Heart left ventricle (tissue), 16 donors: ENCODE results near the gene OR5AP2. TPM values are rescaled to one million over a fixed set of nuclear protein-coding genes. Genes with fewer than 3 reads are reported as not detected.

Experiments
- ATAC-seq, 4 donors: fragments of 200-7000 bp; cut with Tn5 transposase; one replicate each; pipeline ENCODE4 v1.9.1; 2020 to 2022; ENCODE audit warnings: moderate library complexity in 4 of 4, mild to moderate bottlenecking in 3 of 4, moderate number of reproducible peaks in 1 of 4
- DNase-seq, 5 donors: peaks; one replicate each; pipeline ENCODE4 v3.0.0-alpha.2; 2020
- H3K27ac ChIP-seq, 12 donors: fragments of 200-600 bp; sonication (generic) in 4 of 12; one replicate each; pipeline versions ENCODE4 v1.5.0 to v1.8.0; 2016 to 2022; ENCODE audit warnings: mild to moderate bottlenecking in 2 of 12
- H3K27me3 ChIP-seq, 9 donors: fragments of 200-600 bp; sonication (generic) in 2 of 9; one replicate each; pipeline versions ENCODE4 v1.5.1 to v1.8.0; 2016 to 2022; ENCODE audit warnings: mild to moderate bottlenecking in 3 of 9
- H3K36me3 ChIP-seq, 9 donors: fragments of 200-600 bp; sonication (generic) in 2 of 9; one replicate each; pipeline versions ENCODE4 v1.5.0 to v1.8.0; 2018 to 2022; ENCODE audit warnings: mild to moderate bottlenecking in 2 of 9
- H3K4me1 ChIP-seq, 12 donors: fragments of 200-600 bp; sonication (generic) in 4 of 12; one replicate each; pipeline versions ENCODE4 v1.5.0 to v1.8.0; 2016 to 2022; ENCODE audit warnings: mild to moderate bottlenecking in 3 of 12
- H3K4me3 ChIP-seq, 12 donors: fragments of 200-600 bp; sonication (generic) in 4 of 12; one replicate each; pipeline versions ENCODE4 v1.5.0 to v1.8.0; 2017 to 2022; ENCODE audit warnings: mild to moderate bottlenecking in 9 of 12, moderate library complexity in 4 of 12
- H3K9me3 ChIP-seq, 12 donors: fragments of 200-600 bp; sonication (generic) in 4 of 12; one replicate each; pipeline versions ENCODE4 v1.5.0 to v1.8.0; 2016 to 2022; ENCODE audit warnings: mild to moderate bottlenecking in 1 of 12
- POLR2A ChIP-seq, 2 donors: fragments of 450-650 bp; IDR thresholded peaks; one replicate each; pipeline ENCODE4 v1.6.1; 2017; ENCODE audit warnings: antibody characterized with exemption in 2 of 2, mild to moderate bottlenecking in 2 of 2, moderate library complexity in 2 of 2
- WGBS, 4 donors: extraction: QIAGEN DNeasy Blood & Tissue Kit in 2 of 4; methylation state at CpG; one replicate each; pipeline versions ENCODE4 v1.1.5 to v1.1.7; 2013 to 2018; 5-methylcytosine and 5-hydroxymethylcytosine counted together
- intact Hi-C, 10 donors: fragments of 100-400 bp; cut with DNase I; formaldehyde crosslinking; loops; one replicate each; pipeline versions ENCODE4 v1.11.1 to v1.14.2; 2022
- polyA plus RNA-seq, 2 donors: library from polyadenylated mRNA; stranded (reverse); fragments of 200-250 nt; gene quantifications; one replicate each; pipeline ENCODE4 v1.2.3, GENCODE V29; 2013
- total RNA-seq, 9 donors: library from RNA; depleted of rRNA in 2 of 9; stranded (reverse); fragments of >200 nt in 2 of 9; fragmentation: NEBNext Ultra II Directional in 3 of 9; extraction: Animal tissue kit (Norgen Biotek cat#: 25700) in 3 of 9; gene quantifications; one replicate each; pipeline versions ENCODE4 v1.1.0 to v1.2.4, GENCODE V29; 2016 to 2023
- TF ChIP-seq, protein P1 (sequence below), 12 donors: fragments of 200-600 bp; sonication (generic) in 4 of 12; IDR thresholded peaks; one replicate each; pipeline versions ENCODE4 v1.5.0 to v1.8.0; 2018 to 2022; ENCODE audit warnings: antibody characterized with exemption in 12 of 12, mild to moderate bottlenecking in 5 of 12
- donor health status: ischemic (EF 13 %, LVEDD 7.1; RV severe dilation, severe dysfunction).
- donor health status: healthy with polysubstance abuse.
- donor health status: DM: no; HTN: yes; CAD: no.
- donor health status: DM: no; HTN: no; CAD: no.
- donor health status: ischemic (EF 25% LVEDD 6.9; RV normal size, moderate dysfunction).
- donor health status: ischemic (EF 25% LVEDD 5.7; RV mildly dilated, moderate dysfunction).
- donor health status: healthy.
- donor health status: DM: yes; HTN: yes; CAD: no.
- donor health status: ischemic (EF 35%, LVEDD 5.7; RV mildly dilated, moderate dysfunction).
- donor health status: nonischemic (EF 11% LVEDD 7.7; RV severe dilation, severe dysfunction).
- donor health status: DM: yes; HTN: yes; CAD: no.
- donor health status: PGD.
- donor health status: ischemic (EF 29% LVEDD 5.4; RV normal size, mild dysfunction).
- donor health status: nonischemic (EF 23%, LVEDD 6.1; RV moderate dilation, normal function).

OR5AP2 gene
- total and polyA plus RNA-seq, 11 donors: not detected

DNA sequence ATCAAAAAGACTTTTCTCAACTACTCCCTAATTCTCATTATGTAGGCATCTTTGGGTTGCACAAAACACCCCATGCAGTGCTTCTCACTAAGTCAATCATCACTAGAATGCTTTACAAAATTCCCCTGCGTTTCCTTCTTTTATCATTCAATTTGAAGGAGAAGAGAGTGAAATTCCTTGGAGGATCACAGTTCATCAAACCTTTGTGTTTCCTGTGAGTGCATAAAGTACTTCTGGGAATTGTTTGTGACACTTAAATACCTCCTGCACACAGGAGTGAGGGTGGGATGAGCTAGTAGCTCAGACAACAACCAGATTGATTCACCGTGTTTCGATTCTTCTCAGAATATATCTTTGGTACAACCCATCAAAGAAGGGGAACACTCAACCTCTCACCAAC lies 17.5 kb upstream of the OR5AP2 start:
- intact Hi-C loops: no loop called here
- no peaks in the 10 kb centered on the region for H3K27me3 ChIP-seq
- 11 to 19% (median 14%) methylated on average over 3 of the region's 3 CpGs for WGBS, 4 donors
- H3K4me3 ChIP-seq: no peak overlapping the region
- no peaks in the 10 kb centered on the region for H3K36me3 ChIP-seq
- H3K9me3 ChIP-seq: peaks cover 0 to 4% (median 0%) of the 10 kb centered on the region in 12 donors
- no peak for ATAC-seq
- TF ChIP-seq, protein P1, sequence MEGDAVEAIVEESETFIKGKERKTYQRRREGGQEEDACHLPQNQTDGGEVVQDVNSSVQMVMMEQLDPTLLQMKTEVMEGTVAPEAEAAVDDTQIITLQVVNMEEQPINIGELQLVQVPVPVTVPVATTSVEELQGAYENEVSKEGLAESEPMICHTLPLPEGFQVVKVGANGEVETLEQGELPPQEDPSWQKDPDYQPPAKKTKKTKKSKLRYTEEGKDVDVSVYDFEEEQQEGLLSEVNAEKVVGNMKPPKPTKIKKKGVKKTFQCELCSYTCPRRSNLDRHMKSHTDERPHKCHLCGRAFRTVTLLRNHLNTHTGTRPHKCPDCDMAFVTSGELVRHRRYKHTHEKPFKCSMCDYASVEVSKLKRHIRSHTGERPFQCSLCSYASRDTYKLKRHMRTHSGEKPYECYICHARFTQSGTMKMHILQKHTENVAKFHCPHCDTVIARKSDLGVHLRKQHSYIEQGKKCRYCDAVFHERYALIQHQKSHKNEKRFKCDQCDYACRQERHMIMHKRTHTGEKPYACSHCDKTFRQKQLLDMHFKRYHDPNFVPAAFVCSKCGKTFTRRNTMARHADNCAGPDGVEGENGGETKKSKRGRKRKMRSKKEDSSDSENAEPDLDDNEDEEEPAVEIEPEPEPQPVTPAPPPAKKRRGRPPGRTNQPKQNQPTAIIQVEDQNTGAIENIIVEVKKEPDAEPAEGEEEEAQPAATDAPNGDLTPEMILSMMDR (IDR thresholded peaks at IDR 0.05): no peak
- no peak for TF ChIP-seq POLR2A (IDR thresholded peaks at IDR 0.05)
- DNase-seq: no peak
- no peak overlapping the region for H3K27ac ChIP-seq
- H3K4me1 ChIP-seq: no peaks in the 10 kb centered on the region

DNA sequence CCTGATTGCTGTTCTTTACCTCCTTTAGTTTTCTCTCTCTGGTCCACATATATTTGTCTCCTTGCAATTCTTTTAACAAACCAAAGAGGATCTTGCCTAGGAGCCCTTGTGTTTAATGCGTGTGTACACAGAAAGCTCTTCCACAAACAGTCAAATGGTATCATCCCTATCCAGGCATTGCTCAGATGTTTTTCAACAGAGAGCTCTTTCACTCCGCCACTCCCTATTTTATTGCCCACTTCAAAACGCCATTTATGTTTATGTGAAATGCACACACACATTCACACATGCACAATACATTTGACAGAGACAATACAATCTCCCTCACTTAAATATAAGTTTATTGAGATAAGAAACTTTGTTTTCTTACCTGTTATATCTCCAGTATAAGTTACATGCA lies 4.7 kb downstream of the OR5AP2 start:
- Histone ChIP-seq H3K4me1 (no peaks in the 10 kb centered on the region), H3K27me3 (no peaks in the 10 kb centered on the region), H3K27ac (no peak overlapping the region), H3K4me3 (no peak overlapping the region), H3K9me3 (peaks cover 0 to 4% (median 0%) of the 10 kb centered on the region in 12 donors), H3K36me3 (no peaks in the 10 kb centered on the region)
- no peak for ATAC-seq
- TF ChIP-seq POLR2A (IDR thresholded peaks at IDR 0.05): no peak
- TF ChIP-seq, protein P1 (IDR thresholded peaks at IDR 0.05): no peak
- no peak for DNase-seq
- intact Hi-C loops: no loop called here
- WGBS, 4 donors: 75 to 88% (median 77%) methylated on average over 3 of the region's 3 CpGs

DNA sequence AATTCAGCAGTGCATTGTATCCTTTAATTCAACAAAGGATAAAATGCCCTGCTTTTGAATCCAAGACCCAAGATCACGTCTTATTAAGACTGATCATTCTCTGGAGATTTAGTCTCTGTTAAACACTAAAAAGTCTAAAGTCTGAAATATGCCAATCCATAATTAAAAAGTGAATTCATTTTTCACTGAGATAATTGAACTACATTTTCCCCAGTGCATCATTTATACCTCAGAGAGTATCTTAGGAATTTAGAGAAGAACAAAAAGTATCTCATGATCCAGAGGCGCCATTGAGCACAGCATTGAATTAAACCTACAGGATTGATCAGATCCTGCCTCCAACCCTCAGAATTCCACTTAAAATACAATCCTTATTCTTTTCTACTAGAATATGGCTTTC lies 5.4 kb downstream of the OR5AP2 start:
- no peaks in the 10 kb centered on the region for H3K9me3 ChIP-seq
- ATAC-seq: no peak
- intact Hi-C loops: no loop called here
- H3K27me3 ChIP-seq: no peaks in the 10 kb centered on the region
- H3K36me3 ChIP-seq: no peaks in the 10 kb centered on the region
- H3K27ac ChIP-seq: no peak overlapping the region
- no peak for DNase-seq
- 70 to 76% (median 73%) methylated on average over 2 of the region's 2 CpGs for WGBS, 4 donors
- no peaks in the 10 kb centered on the region for H3K4me1 ChIP-seq
- no peak overlapping the region for H3K4me3 ChIP-seq
- no peak for TF ChIP-seq POLR2A (IDR thresholded peaks at IDR 0.05)

DNA sequence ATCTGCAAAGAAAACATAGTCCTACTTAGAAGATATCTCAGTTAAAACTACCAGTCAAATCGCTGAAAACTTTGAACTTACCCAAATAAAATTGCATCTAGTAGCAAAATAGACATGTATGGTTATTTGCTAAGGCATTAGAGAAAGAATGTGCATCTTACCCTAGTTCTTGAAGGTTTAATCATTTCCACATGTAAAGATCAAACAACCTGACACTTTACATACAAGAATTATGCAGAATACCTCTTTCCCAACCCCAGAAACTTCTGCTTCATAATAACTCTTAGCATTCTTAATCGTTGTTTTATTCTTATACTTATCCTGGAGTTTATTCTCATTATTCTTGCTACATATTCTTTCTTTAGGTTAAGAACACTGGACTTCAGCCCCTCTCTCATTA lies 9.9 kb downstream of the OR5AP2 start:
- H3K9me3 ChIP-seq: no peaks in the 10 kb centered on the region
- no peak overlapping the region for H3K4me3 ChIP-seq
- no peak for ATAC-seq
- intact Hi-C loops: no loop called here
- DNase-seq: no peak
- WGBS, 4 donors: 72 to 80% (median 75%) methylated on average over 2 of the region's 2 CpGs
- TF ChIP-seq POLR2A (IDR thresholded peaks at IDR 0.05): no peak
- TF ChIP-seq, protein P1 (IDR thresholded peaks at IDR 0.05): no peak
- H3K27me3 ChIP-seq: no peaks in the 10 kb centered on the region
- no peaks in the 10 kb centered on the region for H3K4me1 ChIP-seq
- no peak overlapping the region for H3K27ac ChIP-seq
- H3K36me3 ChIP-seq: no peaks in the 10 kb centered on the region

DNA sequence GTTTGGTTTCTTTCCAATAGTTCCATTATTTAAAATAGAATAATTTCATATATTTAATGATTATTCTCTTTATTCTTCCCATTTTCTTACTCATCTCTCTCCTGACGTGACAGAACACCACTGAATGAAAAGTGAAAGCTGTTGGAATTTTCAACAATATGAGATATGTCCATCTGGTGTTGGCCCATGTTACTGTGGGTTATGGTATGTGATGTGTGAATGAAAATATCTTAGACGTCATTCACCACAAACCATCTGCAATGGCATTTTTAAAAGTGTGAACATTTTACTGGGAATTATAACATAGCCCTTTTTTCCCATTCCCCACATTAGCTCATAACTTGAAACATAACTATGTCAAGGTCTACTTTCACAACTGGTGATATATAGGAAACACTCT lies 16.3 kb downstream of the OR5AP2 start:
- Histone ChIP-seq H3K4me3 (no peak overlapping the region), H3K9me3 (no peaks in the 10 kb centered on the region), H3K27me3 (no peaks in the 10 kb centered on the region), H3K36me3 (no peaks in the 10 kb centered on the region), H3K4me1 (no peaks in the 10 kb centered on the region), H3K27ac (no peak overlapping the region)
- DNase-seq (no peak), ATAC-seq (no peak)
- WGBS, 4 donors: 42 to 62% (median 46%) methylated on average over 2 of the region's 2 CpGs
- intact Hi-C loops: loop anchor here in 4 of 10 donors (5.0 to 10.0 kb wide), 3 partner anchors 149 to 159 kb away; no protein-coding TSS in a partner anchor
- no peak for TF ChIP-seq POLR2A (IDR thresholded peaks at IDR 0.05)
- TF ChIP-seq, protein P1 (IDR thresholded peaks at IDR 0.05): no peak
